Neural crest cell (in vitro differentiated cells): ENCODE data around the gene SAMSN1. TPM values are rescaled to one million over a fixed set of nuclear protein-coding genes. Genes with fewer than 3 reads are reported as not detected.
A peak's percentile ranks its signal among the peaks of the same experiment; 100 is the strongest.

Experiments used
- DNase-seq: peaks from one replicate; pipeline ENCODE4 v3.0.0; 2021; ENCODE audit warnings: low read depth, mixed read lengths, low spot score
- H3K27ac Mint-ChIP-seq: one replicate; pipeline ENCODE4 v1.8.0; 2021; ENCODE audit warnings: mild to moderate bottlenecking, mixed read lengths; ENCODE audit not compliant: unreplicated experiment
- H3K27me3 Mint-ChIP-seq: 2 replicates; pipeline ENCODE4 v1.8.0; 2021; ENCODE audit warnings: low read depth, mild to moderate bottlenecking, mixed read lengths
- H3K36me3 Mint-ChIP-seq: 2 replicates; pipeline ENCODE4 v1.8.0; 2021; ENCODE audit warnings: low read depth, mild to moderate bottlenecking, mixed read lengths
- H3K4me1 Mint-ChIP-seq: 2 replicates; pipeline ENCODE4 v1.8.0; 2021; ENCODE audit warnings: mixed read lengths
- H3K4me3 Mint-ChIP-seq: one replicate; pipeline ENCODE4 v1.8.0; 2021; ENCODE audit warnings: mild to moderate bottlenecking, mixed read lengths
- H3K9me3 Mint-ChIP-seq: 2 replicates; pipeline ENCODE4 v1.8.0; 2021; ENCODE audit warnings: mixed read lengths
- CTCF ChIP-seq: fragments of 200-600 bp; sonication (generic); conservative IDR thresholded peaks from 2 replicates; pipeline ENCODE4 v1.5.0; 2021; ENCODE audit warnings: antibody characterized with exemption, mild to moderate bottlenecking
- total RNA-seq: library from RNA; stranded (reverse); gene quantifications from 2 replicates; pipeline ENCODE4 v1.2.1, GENCODE V29; 2021

The SAMSN1 gene
- total RNA-seq, 1 donor from 2014 or later, result not detected

- no peak for TF ChIP-seq CTCF
- H3K27ac Mint-ChIP-seq, result no peak overlapping the region
- no peak for DNase-seq
- no peaks in the 10 kb centered on the region for H3K4me1 Mint-ChIP-seq
- H3K4me3 Mint-ChIP-seq, result no peak overlapping the region
- H3K9me3 Mint-ChIP-seq, result peaks cover 3% of the 10 kb centered on the region
- H3K27me3 Mint-ChIP-seq, result no peaks in the 10 kb centered on the region
- H3K36me3 Mint-ChIP-seq, result no peaks in the 10 kb centered on the region
Measured at GRCh38 chr21:14584357-14585095, 38.4 kb upstream of the SAMSN1 start.

- Mint-ChIP-seq H3K27me3 (no peaks in the 10 kb centered on the region), H3K4me1 (no peaks in the 10 kb centered on the region), H3K27ac (no peak overlapping the region), H3K9me3 (peaks cover 3% of the 10 kb centered on the region), H3K4me3 (no peak overlapping the region), H3K36me3 (no peaks in the 10 kb centered on the region)
- no peak for TF ChIP-seq CTCF
- no peak for DNase-seq
Measured at GRCh38 chr21:14583629-14584255, 37.6 kb upstream of the SAMSN1 start.

GRCh38 chr21:14582934-14583628 is 37.0 kb upstream of the SAMSN1 start:
- no peaks in the 10 kb centered on the region for H3K9me3 Mint-ChIP-seq
- no peak overlapping the region for H3K4me3 Mint-ChIP-seq
- H3K27ac Mint-ChIP-seq, result no peak overlapping the region
- no peak for DNase-seq
- no peaks in the 10 kb centered on the region for H3K36me3 Mint-ChIP-seq
- H3K27me3 Mint-ChIP-seq, result no peaks in the 10 kb centered on the region
- no peak for TF ChIP-seq CTCF
- no peaks in the 10 kb centered on the region for H3K4me1 Mint-ChIP-seq

- Mint-ChIP-seq H3K4me1 (no peaks in the 10 kb centered on the region), H3K27me3 (no peaks in the 10 kb centered on the region), H3K4me3 (no peak overlapping the region), H3K9me3 (no peaks in the 10 kb centered on the region), H3K36me3 (no peaks in the 10 kb centered on the region), H3K27ac (peak overlapping the region; percentile 8)
- no peak for TF ChIP-seq CTCF
- no peak for DNase-seq
Measured at GRCh38 chr21:14581902-14582457, 35.9 kb upstream of the SAMSN1 start.

- Mint-ChIP-seq H3K4me3 (no peak overlapping the region), H3K27ac (no peak overlapping the region), H3K27me3 (no peaks in the 10 kb centered on the region), H3K4me1 (no peaks in the 10 kb centered on the region), H3K36me3 (no peaks in the 10 kb centered on the region), H3K9me3 (peaks cover 2% of the 10 kb centered on the region)
- no peak for DNase-seq
- TF ChIP-seq CTCF, result no peak
Measured at GRCh38 chr21:14573244-14573643, 27.1 kb upstream of the SAMSN1 start.
